WTC11 (cell line): ENCODE data around the gene NPAT. TPM values are rescaled to one million over a fixed set of nuclear protein-coding genes. Genes with fewer than 3 reads are reported as not detected.

ENCODE experiments used
- ATAC-seq: fragments of 200-7000 bp; cut with Tn5 transposase; 2 replicates; pipeline ENCODE4 v1.10.0; 2021; ENCODE audit warnings: mild to moderate bottlenecking, moderate library complexity
- CTCF ChIA-PET: fragments of 300-600 bp; sonication (Branson Sonifier 250); formaldehyde crosslinking; loops from one replicate; lab custom pipeline; 2021; ENCODE audit warnings: antibody characterized with exemption; lab: Charles Lee
- POLR2A ChIA-PET: fragments of 350-600 bp; sonication (Branson Sonifier 250); formaldehyde crosslinking; loops from one replicate; lab custom pipeline; 2021; ENCODE audit warnings: antibody characterized with exemption; lab: Charles Lee
- DNase-seq: peaks from one replicate; pipeline ENCODE4 v3.0.0; 2021; ENCODE audit warnings: low spot score
- H3K27ac Mint-ChIP-seq: 2 replicates; pipeline ENCODE4 v1.8.0; 2021; ENCODE audit warnings: mixed read lengths
- H3K27me3 Mint-ChIP-seq: 2 replicates; pipeline ENCODE4 v1.8.0; 2021; ENCODE audit warnings: low read depth, mild to moderate bottlenecking, moderate library complexity, mixed read lengths
- H3K36me3 Mint-ChIP-seq: 2 replicates; pipeline ENCODE4 v1.8.0; 2021; ENCODE audit warnings: mixed read lengths
- H3K4me1 Mint-ChIP-seq: 2 replicates; pipeline ENCODE4 v1.8.0; 2022; ENCODE audit warnings: mixed read lengths
- H3K4me3 Mint-ChIP-seq: 2 replicates; pipeline ENCODE4 v1.8.0; 2021; ENCODE audit warnings: mild to moderate bottlenecking, moderate library complexity, mixed read lengths
- H3K9me3 Mint-ChIP-seq: 2 replicates; pipeline ENCODE4 v1.8.0; 2021; ENCODE audit warnings: mixed read lengths
- ARID4B ChIP-seq: sonication (generic); formaldehyde crosslinking; IDR thresholded peaks from 2 replicates; pipeline ENCODE4 v1.8.0; 2023; ENCODE audit warnings: missing genetic modification reagents, mild to moderate bottlenecking, borderline replicate concordance
- E2F4 ChIP-seq: sonication (generic); formaldehyde crosslinking; IDR thresholded peaks from 2 replicates; pipeline ENCODE4 v1.8.1; 2022; ENCODE audit warnings: low read depth, mild to moderate bottlenecking, moderate library complexity, missing genetic modification reagents, borderline replicate concordance
- ZBTB21 ChIP-seq: sonication (generic); formaldehyde crosslinking; IDR thresholded peaks from 2 replicates; pipeline ENCODE4 v1.8.1; 2023; ENCODE audit warnings: mild to moderate bottlenecking, missing genetic modification reagents, borderline replicate concordance
- total RNA-seq: library from RNA; stranded (reverse); gene quantifications from 3 replicates; pipeline ENCODE4 v1.2.3, GENCODE V29; 2021
- TF ChIP-seq, protein P1 (sequence below): fragments of 250-450 bp; sonication (Bioruptor Pico); IDR thresholded peaks from 2 replicates; pipeline ENCODE4 v1.8.0; 2021; ENCODE audit warnings: mild to moderate bottlenecking
- TF ChIP-seq, protein P2 (sequence below): sonication (generic); formaldehyde crosslinking; IDR thresholded peaks from 2 replicates; pipeline ENCODE4 v1.8.0; 2022; ENCODE audit warnings: mild to moderate bottlenecking, missing genetic modification reagents
- TF ChIP-seq, protein P3 (sequence below): fragments of 200-600 bp; IDR thresholded peaks from 2 replicates; pipeline ENCODE4 v1.8.0; 2022; ENCODE audit warnings: antibody characterized with exemption
- TF ChIP-seq, protein P4 (sequence below): fragments of 250-450 bp; sonication (Bioruptor Pico); IDR thresholded peaks from 2 replicates; pipeline ENCODE4 v2.1.2; 2022; ENCODE audit warnings: mild to moderate bottlenecking, moderate library complexity

Gene NPAT
- total RNA-seq, 1 experiment from 2014 or later, result 17.2 TPM

DNA sequence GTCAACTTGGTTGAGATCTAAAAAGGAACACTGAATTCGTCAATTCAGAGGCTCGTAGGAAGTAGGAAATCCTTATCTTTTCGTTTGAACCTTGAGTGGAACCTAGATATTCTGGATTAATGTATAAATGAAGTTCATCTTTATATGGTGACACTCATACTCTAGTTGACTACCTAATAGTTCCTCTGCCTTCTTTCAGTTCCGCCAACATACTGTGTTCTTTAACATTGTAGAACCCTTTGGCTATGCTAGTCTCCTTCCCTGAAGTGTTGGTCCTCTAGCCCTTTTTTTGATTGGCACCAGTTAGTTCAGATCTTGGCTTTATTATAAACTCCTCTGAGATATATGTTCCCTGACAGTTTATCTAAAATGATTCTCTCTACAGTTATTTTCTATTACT, 1.9 kb upstream of the NPAT start (continued):
- TF ChIP-seq, protein P1, sequence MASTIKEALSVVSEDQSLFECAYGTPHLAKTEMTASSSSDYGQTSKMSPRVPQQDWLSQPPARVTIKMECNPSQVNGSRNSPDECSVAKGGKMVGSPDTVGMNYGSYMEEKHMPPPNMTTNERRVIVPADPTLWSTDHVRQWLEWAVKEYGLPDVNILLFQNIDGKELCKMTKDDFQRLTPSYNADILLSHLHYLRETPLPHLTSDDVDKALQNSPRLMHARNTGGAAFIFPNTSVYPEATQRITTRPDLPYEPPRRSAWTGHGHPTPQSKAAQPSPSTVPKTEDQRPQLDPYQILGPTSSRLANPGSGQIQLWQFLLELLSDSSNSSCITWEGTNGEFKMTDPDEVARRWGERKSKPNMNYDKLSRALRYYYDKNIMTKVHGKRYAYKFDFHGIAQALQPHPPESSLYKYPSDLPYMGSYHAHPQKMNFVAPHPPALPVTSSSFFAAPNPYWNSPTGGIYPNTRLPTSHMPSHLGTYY, result no peak
- TF ChIP-seq, protein P2, sequence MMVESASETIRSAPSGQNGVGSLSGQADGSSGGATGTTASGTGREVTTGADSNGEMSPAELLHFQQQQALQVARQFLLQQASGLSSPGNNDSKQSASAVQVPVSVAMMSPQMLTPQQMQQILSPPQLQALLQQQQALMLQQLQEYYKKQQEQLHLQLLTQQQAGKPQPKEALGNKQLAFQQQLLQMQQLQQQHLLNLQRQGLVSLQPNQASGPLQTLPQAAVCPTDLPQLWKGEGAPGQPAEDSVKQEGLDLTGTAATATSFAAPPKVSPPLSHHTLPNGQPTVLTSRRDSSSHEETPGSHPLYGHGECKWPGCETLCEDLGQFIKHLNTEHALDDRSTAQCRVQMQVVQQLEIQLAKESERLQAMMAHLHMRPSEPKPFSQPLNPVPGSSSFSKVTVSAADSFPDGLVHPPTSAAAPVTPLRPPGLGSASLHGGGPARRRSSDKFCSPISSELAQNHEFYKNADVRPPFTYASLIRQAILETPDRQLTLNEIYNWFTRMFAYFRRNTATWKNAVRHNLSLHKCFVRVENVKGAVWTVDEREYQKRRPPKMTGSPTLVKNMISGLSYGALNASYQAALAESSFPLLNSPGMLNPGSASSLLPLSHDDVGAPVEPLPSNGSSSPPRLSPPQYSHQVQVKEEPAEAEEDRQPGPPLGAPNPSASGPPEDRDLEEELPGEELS (CRISPR knock-in tag), result no peak
- no peak for TF ChIP-seq E2F4 (CRISPR knock-in tag)

- TF ChIP-seq, protein P3, sequence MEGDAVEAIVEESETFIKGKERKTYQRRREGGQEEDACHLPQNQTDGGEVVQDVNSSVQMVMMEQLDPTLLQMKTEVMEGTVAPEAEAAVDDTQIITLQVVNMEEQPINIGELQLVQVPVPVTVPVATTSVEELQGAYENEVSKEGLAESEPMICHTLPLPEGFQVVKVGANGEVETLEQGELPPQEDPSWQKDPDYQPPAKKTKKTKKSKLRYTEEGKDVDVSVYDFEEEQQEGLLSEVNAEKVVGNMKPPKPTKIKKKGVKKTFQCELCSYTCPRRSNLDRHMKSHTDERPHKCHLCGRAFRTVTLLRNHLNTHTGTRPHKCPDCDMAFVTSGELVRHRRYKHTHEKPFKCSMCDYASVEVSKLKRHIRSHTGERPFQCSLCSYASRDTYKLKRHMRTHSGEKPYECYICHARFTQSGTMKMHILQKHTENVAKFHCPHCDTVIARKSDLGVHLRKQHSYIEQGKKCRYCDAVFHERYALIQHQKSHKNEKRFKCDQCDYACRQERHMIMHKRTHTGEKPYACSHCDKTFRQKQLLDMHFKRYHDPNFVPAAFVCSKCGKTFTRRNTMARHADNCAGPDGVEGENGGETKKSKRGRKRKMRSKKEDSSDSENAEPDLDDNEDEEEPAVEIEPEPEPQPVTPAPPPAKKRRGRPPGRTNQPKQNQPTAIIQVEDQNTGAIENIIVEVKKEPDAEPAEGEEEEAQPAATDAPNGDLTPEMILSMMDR, result no peak
- TF ChIP-seq ARID4B (CRISPR knock-in tag), result no peak
- no peak for TF ChIP-seq ZBTB21 (CRISPR knock-in tag)
- TF ChIP-seq, protein P4, sequence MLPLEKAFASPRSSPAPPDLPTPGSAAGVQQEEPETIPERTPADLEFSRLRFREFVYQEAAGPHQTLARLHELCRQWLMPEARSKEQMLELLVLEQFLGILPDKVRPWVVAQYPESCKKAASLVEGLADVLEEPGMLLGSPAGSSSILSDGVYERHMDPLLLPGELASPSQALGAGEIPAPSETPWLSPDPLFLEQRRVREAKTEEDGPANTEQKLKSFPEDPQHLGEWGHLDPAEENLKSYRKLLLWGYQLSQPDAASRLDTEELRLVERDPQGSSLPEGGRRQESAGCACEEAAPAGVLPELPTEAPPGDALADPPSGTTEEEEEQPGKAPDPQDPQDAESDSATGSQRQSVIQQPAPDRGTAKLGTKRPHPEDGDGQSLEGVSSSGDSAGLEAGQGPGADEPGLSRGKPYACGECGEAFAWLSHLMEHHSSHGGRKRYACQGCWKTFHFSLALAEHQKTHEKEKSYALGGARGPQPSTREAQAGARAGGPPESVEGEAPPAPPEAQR, result no peak
- TF ChIP-seq, protein P2 (CRISPR knock-in tag), result no peak
- no peaks in the 10 kb centered on the region for H3K27me3 Mint-ChIP-seq
- H3K4me3 Mint-ChIP-seq, result no peak overlapping the region
- peaks cover 5% of the 10 kb centered on the region for H3K36me3 Mint-ChIP-seq
- peaks cover 30% of the 10 kb centered on the region for H3K4me1 Mint-ChIP-seq
- no peak for DNase-seq
- ChIA-PET POLR2A (interaction anchor here (0.7 to 1.5 kb wide), 3 partner anchors 10 to 766 kb away, joined by 3 to 5 read pairs (median 3); partner anchors contain the start of gene CWF19L2), CTCF (interaction anchor here (1.1 to 1.7 kb wide), 3 partner anchors 80 to 224 kb away, joined by 3 to 10 read pairs (median 3); partner anchors contain the start of gene CUL5)
- H3K9me3 Mint-ChIP-seq, result no peaks in the 10 kb centered on the region
- H3K27ac Mint-ChIP-seq, result no peak overlapping the region
- ATAC-seq, result no peak
Observed at GRCh38 chr11:108223348-108224149, 1.1 kb upstream of the NPAT start.
